Erythroblast (primary cell): ENCODE results near the gene FLYWCH1.
"Not testable (repeated sequence)": the region's sequence is repeated elsewhere in the genome, so short reads cannot be mapped to it uniquely, and the experiment has no call there.

Source experiments
- DNase-seq, 2 experiments: peaks; one replicate each; lab custom pipeline; 2025; lab: John Stamatoyannopoulos, UW
- GATA1 ChIP-seq: IDR thresholded peaks from 2 replicates; pipeline ENCODE4 v1.6.1; 2011; ENCODE audit warnings: low read depth, mild to moderate bottlenecking, control low read depth, low read length, moderate library complexity
- POLR2A ChIP-seq: IDR thresholded peaks from 2 replicates; pipeline ENCODE4 v1.6.1; 2011; ENCODE audit warnings: mild to moderate bottlenecking, low read length

The FLYWCH1 gene

GRCh38 chr16:2927010-2927646, 15.4 kb downstream of the FLYWCH1 start:
- peak; percentile 89 to 94 for DNase-seq
- TF ChIP-seq POLR2A: no peak
- no peak for TF ChIP-seq GATA1

- DNase-seq: not testable (repeated sequence)
Observed at GRCh38 chr16:2928151-2928550, 16.4 kb downstream of the FLYWCH1 start.

- no peak for DNase-seq
- no peak for TF ChIP-seq POLR2A
Observed at GRCh38 chr16:2928796-2929195, 17.1 kb downstream of the FLYWCH1 start.

- no peak for DNase-seq
- TF ChIP-seq POLR2A (no peak), GATA1 (no peak)
Observed at GRCh38 chr16:2929693-2930092, 18.0 kb downstream of the FLYWCH1 start.

GRCh38 chr16:2930236-2930635, 18.5 kb downstream of the FLYWCH1 start:
- no peak for TF ChIP-seq POLR2A
- TF ChIP-seq GATA1: no peak
- no peak for DNase-seq

GRCh38 chr16:2931231-2931914, 19.6 kb downstream of the FLYWCH1 start:
- not testable (repeated sequence) for DNase-seq

GRCh38 chr16:2933136-2933535, 21.4 kb downstream of the FLYWCH1 start:
- DNase-seq: no peak
- TF ChIP-seq GATA1: no peak

GRCh38 chr16:2933701-2934100, 22.0 kb downstream of the FLYWCH1 start:
- TF ChIP-seq POLR2A (no peak), GATA1 (no peak)
- no peak for DNase-seq

- no peak for TF ChIP-seq POLR2A
- TF ChIP-seq GATA1: no peak
- DNase-seq: no peak
Observed at GRCh38 chr16:2934450-2934849, 22.7 kb downstream of the FLYWCH1 start.

- TF ChIP-seq POLR2A (no peak), GATA1 (no peak)
- no peak for DNase-seq
Observed at GRCh38 chr16:2936436-2937011, 24.8 kb downstream of the FLYWCH1 start.

- DNase-seq: no peak
- TF ChIP-seq GATA1 (no peak), POLR2A (no peak)
Observed at GRCh38 chr16:2937170-2937569, 25.4 kb downstream of the FLYWCH1 start.

GRCh38 chr16:2938206-2938605, 26.5 kb downstream of the FLYWCH1 start:
- TF ChIP-seq GATA1: no peak
- no peak for TF ChIP-seq POLR2A
- DNase-seq: no peak

- TF ChIP-seq GATA1 (no peak), POLR2A (no peak)
- DNase-seq: no peak
Observed at GRCh38 chr16:2939968-2940367, 28.2 kb downstream of the FLYWCH1 start.

GRCh38 chr16:2942045-2942444, 30.3 kb downstream of the FLYWCH1 start:
- no peak for TF ChIP-seq POLR2A
- TF ChIP-seq GATA1: no peak
- no peak for DNase-seq

- DNase-seq: not testable (repeated sequence)
Observed at GRCh38 chr16:2943716-2944115, 32.0 kb downstream of the FLYWCH1 start.

GRCh38 chr16:2946649-2947048, 34.9 kb downstream of the FLYWCH1 start:
- no peak for TF ChIP-seq POLR2A
- no peak for TF ChIP-seq GATA1

More at GRCh38 chr16:2946649-2947048, 34.9 kb downstream of the FLYWCH1 start:
- DNase-seq: no peak
